Heart right ventricle (tissue), 16 donors: ENCODE data around the gene SLC39A13. TPM values are rescaled to one million over a fixed set of nuclear protein-coding genes. Genes with fewer than 3 reads are reported as not detected.
A peak's percentile ranks its signal among the peaks of the same experiment; 100 is the strongest.

Experiments
- ATAC-seq, 8 donors: fragments of 200-7000 bp; cut with Tn5 transposase; one replicate each; pipeline ENCODE4 v1.9.1; 2020; ENCODE audit warnings: mild to moderate bottlenecking in 8 of 8, moderate library complexity in 8 of 8, moderate number of reproducible peaks in 1 of 8
- DNase-seq, 2 donors: peaks; one replicate each; pipeline ENCODE4 v3.0.0-alpha.2; 2020
- H3K27ac ChIP-seq, 10 donors: fragments of 200-600 bp; sonication (generic) in 2 of 10; one replicate each; pipeline versions ENCODE4 v1.5.0 to v1.8.0; 2020 to 2022; ENCODE audit warnings: mild to moderate bottlenecking in 3 of 10
- H3K27me3 ChIP-seq, 7 donors: fragments of 200-600 bp; one replicate each; pipeline ENCODE4 v1.8.0; 2021 to 2022; ENCODE audit warnings: mild to moderate bottlenecking in 2 of 7
- H3K36me3 ChIP-seq, 9 donors: fragments of 200-600 bp; sonication (generic) in 1 of 9; one replicate each; pipeline versions ENCODE4 v1.5.0 to v1.8.0; 2020 to 2022; ENCODE audit warnings: mild to moderate bottlenecking in 2 of 9
- H3K4me1 ChIP-seq, 9 donors: fragments of 200-600 bp; sonication (generic) in 1 of 9; one replicate each; pipeline versions ENCODE4 v1.5.0 to v1.8.0; 2020 to 2022; ENCODE audit warnings: mild to moderate bottlenecking in 4 of 9
- H3K4me3 ChIP-seq, 10 donors: fragments of 200-600 bp; sonication (generic) in 2 of 10; one replicate each; pipeline versions ENCODE4 v1.5.0 to v1.8.0; 2020 to 2022; ENCODE audit warnings: mild to moderate bottlenecking in 7 of 10, moderate library complexity in 2 of 10
- H3K9me3 ChIP-seq, 11 donors: fragments of 200-600 bp in 10 of 11; sonication (generic) in 2 of 11; one replicate each; pipeline versions ENCODE4 v1.5.0 to v1.8.0; 2013 to 2022; ENCODE audit warnings: mild to moderate bottlenecking in 2 of 11, control low read depth in 1 of 11, moderate library complexity in 1 of 11
- CTCF ChIP-seq, 9 donors: fragments of 200-600 bp; sonication (generic) in 2 of 9; IDR thresholded peaks; one replicate each; pipeline versions ENCODE4 v1.5.0 to v1.8.0; 2021 to 2022; ENCODE audit warnings: antibody characterized with exemption in 9 of 9, mild to moderate bottlenecking in 5 of 9, moderate library complexity in 1 of 9
- WGBS, 2 donors: extraction: QIAGEN DNeasy Blood & Tissue Kit; methylation state at CpG; one replicate each; pipeline ENCODE4 v1.1.7; 2013; ENCODE audit warnings: inconsistent platforms in 1 of 2; 5-methylcytosine and 5-hydroxymethylcytosine counted together
- intact Hi-C, 10 donors: fragments of 100-400 bp; cut with DNase I; formaldehyde crosslinking; loops; one replicate each; pipeline versions ENCODE4 v1.11.1 to v1.14.2; 2022
- polyA plus RNA-seq, 2 donors: library from polyadenylated mRNA; stranded (reverse); fragments of 200-250 nt; gene quantifications; one replicate each; pipeline ENCODE4 v1.2.3, GENCODE V29; 2013
- total RNA-seq, 10 donors: library from RNA; stranded (reverse); fragmentation: NEBNext Ultra II Directional in 3 of 10; extraction: Animal tissue kit (Norgen Biotek cat#: 25700) in 3 of 10; gene quantifications; one replicate each; pipeline versions ENCODE4 v1.2.1 to v1.2.4, GENCODE V29; 2021 to 2023
- donor health status: Arrhythmogenic right ventricular cardiomyopathy.
- donor health status: ischemic (EF 13 %, LVEDD 7.1; RV severe dilation, severe dysfunction).
- donor health status: healthy with polysubstance abuse.
- donor health status: DM: no; HTN: yes; CAD: no.
- donor health status: DM: no; HTN: no; CAD: no.
- donor health status: ischemic (EF 25% LVEDD 6.9; RV normal size, moderate dysfunction).
- donor health status: ischemic (EF 25% LVEDD 5.7; RV mildly dilated, moderate dysfunction).
- donor health status: healthy.
- donor health status: DM: yes; HTN: yes; CAD: no.
- donor health status: Ischemic cardiomyopathy.
- donor health status: ischemic (EF 35%, LVEDD 5.7; RV mildly dilated, moderate dysfunction).
- donor health status: nonischemic (EF 11% LVEDD 7.7; RV severe dilation, severe dysfunction).
- donor health status: DM: yes; HTN: yes; CAD: no.
- donor health status: PGD.
- donor health status: ischemic (EF 29% LVEDD 5.4; RV normal size, mild dysfunction).
- donor health status: nonischemic (EF 23%, LVEDD 6.1; RV moderate dilation, normal function).

Gene SLC39A13
- total and polyA plus RNA-seq, 12 donors, result 31.1 to 86.4 (median 42.4) TPM

- H3K27me3 ChIP-seq, result no peaks in the 10 kb centered on the region
- H3K9me3 ChIP-seq, result no peaks in the 10 kb centered on the region
- ATAC-seq (peak in 4 of 8 donors; percentile 2 to 5 (median 3)), DNase-seq (no peak)
- H3K4me3 ChIP-seq, result no peak overlapping the region
- no peaks in the 10 kb centered on the region for H3K36me3 ChIP-seq
- intact Hi-C loops, result no loop called here
- WGBS, 2 donors, result 87 to 90% methylated on average over 14 of the region's 14 CpGs
- peak overlapping the region in 8 of 10 donors; percentile 34 to 100 (median 83) for H3K27ac ChIP-seq
- no peak for TF ChIP-seq CTCF (IDR thresholded peaks at IDR 0.05)
- peaks cover 0 to 81% (median 17%) of the 10 kb centered on the region in 9 donors for H3K4me1 ChIP-seq
Observed at GRCh38 chr11:47392546-47393162, 15.7 kb upstream of the SLC39A13 start.

GRCh38 chr11:47393163-47394049, 15.0 kb upstream of the SLC39A13 start:
- 75% methylated on average over 20 of the region's 20 CpGs for WGBS, 2 donors
- Histone ChIP-seq H3K4me1 (peaks cover 0 to 74% (median 17%) of the 10 kb centered on the region in 9 donors), H3K27ac (peak overlapping the region in 9 of 10 donors; percentile 55 to 100 (median 94)), H3K9me3 (no peaks in the 10 kb centered on the region), H3K36me3 (no peaks in the 10 kb centered on the region), H3K27me3 (no peaks in the 10 kb centered on the region), H3K4me3 (peak overlapping the region in 2 of 10 donors; percentile 30 to 52)
- peak; percentile 25 to 63 (median 43) for ATAC-seq
- intact Hi-C loops, result no loop called here
- TF ChIP-seq CTCF (IDR thresholded peaks at IDR 0.05), result no peak
- DNase-seq, result peak in 1 of 2 donors; percentile 40

GRCh38 chr11:47394050-47394321, 14.4 kb upstream of the SLC39A13 start:
- Histone ChIP-seq H3K27me3 (no peaks in the 10 kb centered on the region), H3K4me1 (peaks cover 0 to 68% (median 17%) of the 10 kb centered on the region in 9 donors), H3K9me3 (no peaks in the 10 kb centered on the region), H3K36me3 (no peaks in the 10 kb centered on the region), H3K4me3 (peak overlapping the region in 4 of 10 donors; percentile 20 to 52 (median 32)), H3K27ac (peak overlapping the region; percentile 79 to 100 (median 92))
- no peak for DNase-seq
- no peak for TF ChIP-seq CTCF (IDR thresholded peaks at IDR 0.05)
- ATAC-seq, result peak in 5 of 8 donors; percentile 10 to 29 (median 23)
- 86 to 88% methylated on average over 9 of the region's 9 CpGs for WGBS, 2 donors
- intact Hi-C loops, result no loop called here

GRCh38 chr11:47394322-47395222, 13.8 kb upstream of the SLC39A13 start:
- H3K4me3 ChIP-seq, result peak overlapping the region in 7 of 10 donors; percentile 10 to 52 (median 24)
- no peaks in the 10 kb centered on the region for H3K9me3 ChIP-seq
- 69 to 74% methylated on average over 37 to 39 of the region's 39 CpGs for WGBS, 2 donors
- no peaks in the 10 kb centered on the region for H3K36me3 ChIP-seq
- peak overlapping the region; percentile 79 to 100 (median 92) for H3K27ac ChIP-seq
- ATAC-seq, result peak; percentile 40 to 78 (median 62)
- intact Hi-C loops, result no loop called here
- peaks cover 0 to 68% (median 18%) of the 10 kb centered on the region in 9 donors for H3K4me1 ChIP-seq
- TF ChIP-seq CTCF (IDR thresholded peaks at IDR 0.05), result no peak
- DNase-seq, result peak; percentile 63 to 68
- H3K27me3 ChIP-seq, result no peaks in the 10 kb centered on the region
